K562 (cell line): Measurements from ENCODE around the gene PCF11. TPM values are rescaled to one million over a fixed set of nuclear protein-coding genes. Genes with fewer than 3 reads are reported as not detected.

ENCODE experiments used
- DPF2 ChIP-seq: fragments of 450-650 bp; IDR thresholded peaks from 2 replicates; pipeline ENCODE4 v1.6.1; 2016
- GABPA ChIP-seq: fragments of 200-800 bp; sonication (Bioruptor generic); conservative IDR thresholded peaks from 2 replicates; pipeline ENCODE4 v1.6.1; 2016; ENCODE audit warnings: low read depth, missing genetic modification characterization, missing compliant biosample characterization
- KLF6 ChIP-seq: fragments of 250-450 bp; sonication (Bioruptor Pico); IDR thresholded peaks from 2 replicates; pipeline ENCODE4 v1.4.0; 2020; ENCODE audit warnings: mild to moderate bottlenecking, moderate library complexity, borderline replicate concordance
- MECOM ChIP-seq: fragments of 250-450 bp; sonication (Bioruptor Pico); IDR thresholded peaks from 2 replicates; pipeline ENCODE4 v1.8.0; 2022; ENCODE audit warnings: inconsistent platforms
- NCOA4 ChIP-seq: fragments of 450-650 bp; IDR thresholded peaks from 2 replicates; pipeline ENCODE4 v1.6.1; 2018; ENCODE audit warnings: mild to moderate bottlenecking; ENCODE audit not compliant: partially characterized antibody
- POLR3A ChIP-seq: IDR thresholded peaks from 2 replicates; pipeline ENCODE4 v1.6.1; 2011; ENCODE audit warnings: borderline replicate concordance, mild to moderate bottlenecking, moderate library complexity; ENCODE audit not compliant: insufficient read length, insufficient read depth; ENCODE audit errors: extremely low read depth
- ZNF23 ChIP-seq: fragments of 250-450 bp; sonication (Bioruptor Pico); IDR thresholded peaks from 2 replicates; pipeline ENCODE4 v1.4.0; 2020; ENCODE audit warnings: mild to moderate bottlenecking
- ZNF785 ChIP-seq: fragments of 250-450 bp; sonication (Bioruptor Pico); IDR thresholded peaks from 2 replicates; pipeline ENCODE4 v1.4.0; 2020; ENCODE audit warnings: mild to moderate bottlenecking
- ZSCAN32 ChIP-seq: fragments of 450-650 bp; formaldehyde crosslinking; IDR thresholded peaks from 2 replicates; pipeline ENCODE4 v1.4.0; 2020; ENCODE audit warnings: mild to moderate bottlenecking, moderate library complexity
- polyA plus RNA-seq, 8 experiments: library from polyadenylated mRNA; depleted of rRNA in 4 of 8; stranded (reverse) in 5 of 8; unstranded in 3 of 8; fragments of >200 nt; fragmentation: Nextera tagmentation in 2 of 8; fragmentation: Illumina TruSeq in 1 of 8; extraction: Ambion mirVana in 2 of 8; extraction: Trizol in 1 of 8; gene quantifications; 2 replicates each; pipeline versions ENCODE4 v1.2.1 to v1.2.3, GENCODE V29; 2011 to 2014; ENCODE audit warnings: inconsistent platforms in 1 of 8, missing spikeins in 1 of 8
- total RNA-seq, 7 experiments: library from RNA; depleted of rRNA in 6 of 7; stranded (reverse); fragments of >200 nt in 6 of 7; fragmentation: Illumina TruSeq in 2 of 7; extraction: Trizol in 2 of 7; gene quantifications; 2 replicates each; pipeline versions ENCODE4 v1.2.1 to v1.2.3, GENCODE V29; 2011 to 2021; ENCODE audit warnings: low replicate concordance in 1 of 7
- TF ChIP-seq, protein P1 (sequence below), 2 experiments: fragments of 450-650 bp; IDR thresholded peaks; 2 replicates each; pipeline ENCODE4 v1.6.1; 2016; ENCODE audit warnings: mild to moderate bottlenecking in 2 of 2, borderline replicate concordance in 1 of 2, low read depth in 1 of 2, moderate library complexity in 1 of 2
- TF ChIP-seq, protein P2 (sequence below): sonication (generic); formaldehyde crosslinking; IDR thresholded peaks from 2 replicates; pipeline ENCODE4 v1.8.0; 2022; ENCODE audit warnings: mild to moderate bottlenecking, missing genetic modification reagents, borderline replicate concordance
- TF ChIP-seq, protein P3 (sequence below): IDR thresholded peaks from 2 replicates; pipeline ENCODE4 v1.6.1; 2011; ENCODE audit warnings: borderline replicate concordance, low read depth, mild to moderate bottlenecking, moderate library complexity, low read length; ENCODE audit not compliant: insufficient read depth, poor library complexity, severe bottlenecking
- TF ChIP-seq, protein P4 (sequence below), 2 experiments: fragments of 450-650 bp in 1 of 2; sonication (generic) in 1 of 2; formaldehyde crosslinking; conservative IDR thresholded peaks; 2 replicates each; pipeline versions ENCODE4 v1.4.0 to v1.8.1; 2020 to 2022; ENCODE audit warnings: mild to moderate bottlenecking in 1 of 2, missing genetic modification reagents in 1 of 2

Gene PCF11
- total and polyA plus RNA-seq, 9 of the 15 experiments (the other 6 are each of a cell fraction or from before 2014, with no cell fraction given) = 9.3 to 91.6 (median 54.4) TPM

DNA sequence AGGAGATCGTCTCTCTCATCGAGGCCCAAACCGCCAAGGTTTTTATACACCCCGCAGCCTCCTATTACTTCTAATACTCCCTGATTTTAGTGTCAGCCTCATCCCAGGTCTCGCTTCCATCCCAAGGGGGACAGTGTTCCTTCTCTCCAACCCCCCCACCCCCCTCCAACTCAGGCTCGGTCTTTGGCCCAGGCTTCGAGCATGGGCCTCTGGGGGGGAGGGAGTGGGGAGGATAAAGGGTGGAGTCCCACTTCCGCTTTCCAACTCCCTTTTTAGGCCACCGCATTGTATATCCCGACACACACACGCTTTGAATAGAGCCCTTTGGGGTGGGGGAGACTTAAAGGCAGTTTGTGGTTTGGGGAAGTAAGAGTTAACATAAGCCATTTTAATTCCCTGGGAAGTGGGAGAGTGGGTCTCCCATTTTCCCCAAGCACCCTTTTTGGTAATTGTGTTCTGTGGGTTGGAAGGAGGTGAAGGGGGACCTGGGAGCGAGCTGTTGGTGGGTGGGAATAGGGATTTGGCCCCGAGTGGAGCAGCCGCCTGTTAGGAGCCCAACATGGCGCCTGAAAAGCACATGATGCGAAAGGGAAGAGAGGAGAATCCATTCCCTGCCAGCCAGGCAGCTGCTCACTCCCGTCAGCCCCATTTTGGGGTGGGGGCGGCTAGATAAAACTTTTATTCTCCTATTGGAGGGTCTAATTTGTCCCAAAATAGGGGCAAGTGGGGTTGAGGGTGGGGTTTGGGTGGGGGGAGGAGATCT is 844 bp downstream of the PCF11 start (continued):
- TF ChIP-seq, protein P1, sequence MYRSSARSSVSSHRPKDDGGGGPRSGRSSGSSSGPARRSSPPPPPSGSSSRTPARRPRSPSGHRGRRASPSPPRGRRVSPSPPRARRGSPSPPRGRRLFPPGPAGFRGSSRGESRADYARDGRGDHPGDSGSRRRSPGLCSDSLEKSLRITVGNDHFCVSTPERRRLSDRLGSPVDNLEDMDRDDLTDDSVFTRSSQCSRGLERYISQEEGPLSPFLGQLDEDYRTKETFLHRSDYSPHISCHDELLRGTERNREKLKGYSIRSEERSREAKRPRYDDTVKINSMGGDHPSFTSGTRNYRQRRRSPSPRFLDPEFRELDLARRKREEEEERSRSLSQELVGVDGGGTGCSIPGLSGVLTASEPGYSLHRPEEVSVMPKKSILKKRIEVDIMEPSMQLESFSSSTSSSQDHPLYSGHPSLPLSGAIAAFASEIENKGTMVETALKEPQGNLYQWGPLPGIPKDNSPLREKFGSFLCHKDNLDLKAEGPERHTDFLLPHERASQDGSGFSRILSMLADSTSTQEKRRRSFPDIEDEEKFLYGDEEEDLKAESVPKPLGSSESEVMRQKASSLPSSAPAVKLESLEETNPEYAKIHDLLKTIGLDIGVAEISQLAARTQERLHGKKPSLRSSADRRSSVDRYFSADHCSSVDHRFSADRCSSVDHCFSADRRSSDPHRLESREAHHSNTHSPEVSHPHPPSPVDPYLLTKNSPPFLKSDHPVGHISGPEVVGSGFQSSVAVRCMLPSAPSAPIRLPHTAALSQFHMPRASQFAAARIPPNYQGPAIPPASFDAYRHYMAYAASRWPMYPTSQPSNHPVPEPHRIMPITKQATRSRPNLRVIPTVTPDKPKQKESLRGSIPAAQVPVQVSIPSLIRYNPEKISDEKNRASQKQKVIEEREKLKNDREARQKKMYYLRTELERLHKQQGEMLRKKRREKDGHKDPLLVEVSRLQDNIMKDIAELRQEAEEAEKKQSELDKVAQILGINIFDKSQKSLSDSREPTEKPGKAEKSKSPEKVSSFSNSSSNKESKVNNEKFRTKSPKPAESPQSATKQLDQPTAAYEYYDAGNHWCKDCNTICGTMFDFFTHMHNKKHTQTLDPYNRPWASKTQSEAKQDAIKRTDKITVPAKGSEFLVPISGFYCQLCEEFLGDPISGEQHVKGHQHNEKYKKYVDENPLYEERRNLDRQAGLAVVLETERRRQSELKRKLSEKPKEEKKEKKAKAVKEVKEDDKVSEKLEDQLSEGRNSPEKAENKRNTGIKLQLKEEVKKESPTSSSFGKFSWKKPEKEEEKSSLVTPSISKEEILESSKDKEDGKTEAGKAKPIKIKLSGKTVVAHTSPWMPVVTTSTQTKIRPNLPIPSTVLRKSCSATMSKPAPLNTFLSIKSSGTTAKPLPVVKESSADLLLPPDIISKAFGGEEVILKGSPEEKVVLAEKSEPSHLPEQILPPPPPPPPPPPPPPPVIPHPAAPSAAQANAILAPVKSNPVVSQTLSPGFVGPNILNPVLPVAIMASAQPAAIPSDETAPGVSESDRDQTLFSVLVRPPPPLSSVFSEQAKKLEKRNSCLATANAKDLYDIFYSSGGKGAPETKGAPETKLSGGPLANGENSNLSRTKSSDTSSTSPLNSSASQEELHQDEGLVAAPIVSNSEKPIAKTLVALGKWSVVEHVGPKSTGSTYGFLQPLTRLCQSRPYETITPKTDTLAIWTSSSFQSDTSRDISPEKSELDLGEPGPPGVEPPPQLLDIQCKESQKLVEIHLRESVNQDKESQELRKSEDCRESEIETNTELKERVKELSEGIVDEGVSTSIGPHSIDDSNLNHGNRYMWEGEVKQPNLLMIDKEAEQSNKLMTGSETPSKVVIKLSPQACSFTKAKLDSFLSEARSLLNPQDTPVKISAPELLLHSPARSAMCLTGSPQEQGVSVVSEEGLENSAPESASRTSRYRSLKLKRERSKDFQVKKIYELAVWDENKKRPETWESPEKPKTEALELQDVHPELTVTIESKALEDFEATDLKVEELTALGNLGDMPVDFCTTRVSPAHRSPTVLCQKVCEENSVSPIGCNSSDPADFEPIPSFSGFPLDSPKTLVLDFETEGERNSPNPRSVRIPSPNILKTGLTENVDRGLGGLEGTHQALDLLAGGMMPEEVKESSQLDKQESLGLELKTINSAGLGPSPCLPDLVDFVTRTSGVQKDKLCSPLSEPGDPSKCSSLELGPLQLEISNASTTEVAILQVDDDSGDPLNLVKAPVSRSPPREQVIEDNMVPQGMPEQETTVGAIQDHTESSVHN (IDR thresholded peaks at IDR 0.05; ENCODE audit: borderline replicate concordance in 1 of 2, low read depth in 1 of 2) = peak in 1 of 2 experiments; percentile 37; a peak in 1 of 4 replicates
- TF ChIP-seq ZNF785 = no peak
- TF ChIP-seq, protein P2, sequence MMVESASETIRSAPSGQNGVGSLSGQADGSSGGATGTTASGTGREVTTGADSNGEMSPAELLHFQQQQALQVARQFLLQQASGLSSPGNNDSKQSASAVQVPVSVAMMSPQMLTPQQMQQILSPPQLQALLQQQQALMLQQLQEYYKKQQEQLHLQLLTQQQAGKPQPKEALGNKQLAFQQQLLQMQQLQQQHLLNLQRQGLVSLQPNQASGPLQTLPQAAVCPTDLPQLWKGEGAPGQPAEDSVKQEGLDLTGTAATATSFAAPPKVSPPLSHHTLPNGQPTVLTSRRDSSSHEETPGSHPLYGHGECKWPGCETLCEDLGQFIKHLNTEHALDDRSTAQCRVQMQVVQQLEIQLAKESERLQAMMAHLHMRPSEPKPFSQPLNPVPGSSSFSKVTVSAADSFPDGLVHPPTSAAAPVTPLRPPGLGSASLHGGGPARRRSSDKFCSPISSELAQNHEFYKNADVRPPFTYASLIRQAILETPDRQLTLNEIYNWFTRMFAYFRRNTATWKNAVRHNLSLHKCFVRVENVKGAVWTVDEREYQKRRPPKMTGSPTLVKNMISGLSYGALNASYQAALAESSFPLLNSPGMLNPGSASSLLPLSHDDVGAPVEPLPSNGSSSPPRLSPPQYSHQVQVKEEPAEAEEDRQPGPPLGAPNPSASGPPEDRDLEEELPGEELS (CRISPR knock-in tag) = 0 out of 2 replicates have a peak, but pooled peaks have one; percentile 34
- TF ChIP-seq, protein P3, sequence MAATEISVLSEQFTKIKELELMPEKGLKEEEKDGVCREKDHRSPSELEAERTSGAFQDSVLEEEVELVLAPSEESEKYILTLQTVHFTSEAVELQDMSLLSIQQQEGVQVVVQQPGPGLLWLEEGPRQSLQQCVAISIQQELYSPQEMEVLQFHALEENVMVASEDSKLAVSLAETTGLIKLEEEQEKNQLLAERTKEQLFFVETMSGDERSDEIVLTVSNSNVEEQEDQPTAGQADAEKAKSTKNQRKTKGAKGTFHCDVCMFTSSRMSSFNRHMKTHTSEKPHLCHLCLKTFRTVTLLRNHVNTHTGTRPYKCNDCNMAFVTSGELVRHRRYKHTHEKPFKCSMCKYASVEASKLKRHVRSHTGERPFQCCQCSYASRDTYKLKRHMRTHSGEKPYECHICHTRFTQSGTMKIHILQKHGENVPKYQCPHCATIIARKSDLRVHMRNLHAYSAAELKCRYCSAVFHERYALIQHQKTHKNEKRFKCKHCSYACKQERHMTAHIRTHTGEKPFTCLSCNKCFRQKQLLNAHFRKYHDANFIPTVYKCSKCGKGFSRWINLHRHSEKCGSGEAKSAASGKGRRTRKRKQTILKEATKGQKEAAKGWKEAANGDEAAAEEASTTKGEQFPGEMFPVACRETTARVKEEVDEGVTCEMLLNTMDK = no peak
- peak; percentile 71 for TF ChIP-seq GABPA (tag)
- no peak for TF ChIP-seq ZNF23 (CRISPR knock-in tag)
- no peak for TF ChIP-seq POLR3A
- TF ChIP-seq KLF6 (CRISPR knock-in tag) = peak; percentile 82
- no peak for TF ChIP-seq ZSCAN32 (CRISPR knock-in tag)
- no peak for TF ChIP-seq NCOA4
- TF ChIP-seq DPF2 = peak; percentile 48; the same call in 1 of the 2 replicates
- TF ChIP-seq MECOM (CRISPR knock-in tag) = no peak
- TF ChIP-seq, protein P4, sequence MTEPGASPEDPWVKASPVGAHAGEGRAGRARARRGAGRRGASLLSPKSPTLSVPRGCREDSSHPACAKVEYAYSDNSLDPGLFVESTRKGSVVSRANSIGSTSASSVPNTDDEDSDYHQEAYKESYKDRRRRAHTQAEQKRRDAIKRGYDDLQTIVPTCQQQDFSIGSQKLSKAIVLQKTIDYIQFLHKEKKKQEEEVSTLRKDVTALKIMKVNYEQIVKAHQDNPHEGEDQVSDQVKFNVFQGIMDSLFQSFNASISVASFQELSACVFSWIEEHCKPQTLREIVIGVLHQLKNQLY (CRISPR knock-in tag; conservative IDR thresholded peaks at IDR 0.05) = no peak
